GM18526 (cell line): ENCODE measurements around the gene MYO10.

Experiments used
- POLR2A ChIP-seq: IDR thresholded peaks from 3 replicates; pipeline ENCODE4 v1.6.1; 2011; ENCODE audit not compliant: insufficient read length; ENCODE audit errors: extremely low read depth

Gene MYO10

GRCh38 chr5:16952968-16953671 is 17.0 kb upstream of the MYO10 start:
- no peak for TF ChIP-seq POLR2A

- no peak for TF ChIP-seq POLR2A
Measured at GRCh38 chr5:16946725-16947124, 10.6 kb upstream of the MYO10 start.

DNA sequence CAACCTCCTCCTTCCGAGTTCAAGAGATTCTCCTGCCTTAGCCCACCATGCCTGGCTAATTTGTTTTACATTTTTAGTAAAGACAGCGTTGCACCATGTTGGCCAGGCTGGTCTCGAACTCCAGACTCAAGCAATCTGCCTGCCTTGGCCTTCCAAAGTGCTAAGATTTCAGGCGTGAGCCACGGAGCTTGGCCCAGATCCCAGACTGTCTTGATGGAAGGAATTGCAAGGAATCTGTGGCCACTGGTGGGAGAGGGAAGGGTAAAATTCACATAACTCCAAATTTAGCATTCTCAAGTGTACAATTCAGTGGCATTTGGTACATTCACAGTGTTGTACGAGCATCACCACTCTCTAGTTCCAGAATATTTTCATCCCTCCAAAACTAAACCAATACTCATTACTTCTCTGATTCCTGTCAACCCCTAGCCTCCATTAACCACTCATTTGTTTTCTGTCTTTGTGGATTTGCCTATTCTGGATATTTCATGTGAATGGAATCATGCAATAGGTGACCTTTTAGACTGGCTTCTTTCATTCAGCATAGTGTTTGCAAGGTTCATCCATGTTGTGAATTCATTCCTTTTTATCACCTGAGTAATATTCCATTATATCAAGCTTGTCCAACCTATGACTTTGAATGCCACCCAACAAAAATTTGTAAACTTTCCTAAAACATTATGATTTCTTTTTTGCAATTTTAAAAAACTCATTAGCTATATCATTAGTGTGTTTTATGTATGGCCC is 8.9 kb upstream of the MYO10 start:
- no peak for TF ChIP-seq POLR2A

DNA sequence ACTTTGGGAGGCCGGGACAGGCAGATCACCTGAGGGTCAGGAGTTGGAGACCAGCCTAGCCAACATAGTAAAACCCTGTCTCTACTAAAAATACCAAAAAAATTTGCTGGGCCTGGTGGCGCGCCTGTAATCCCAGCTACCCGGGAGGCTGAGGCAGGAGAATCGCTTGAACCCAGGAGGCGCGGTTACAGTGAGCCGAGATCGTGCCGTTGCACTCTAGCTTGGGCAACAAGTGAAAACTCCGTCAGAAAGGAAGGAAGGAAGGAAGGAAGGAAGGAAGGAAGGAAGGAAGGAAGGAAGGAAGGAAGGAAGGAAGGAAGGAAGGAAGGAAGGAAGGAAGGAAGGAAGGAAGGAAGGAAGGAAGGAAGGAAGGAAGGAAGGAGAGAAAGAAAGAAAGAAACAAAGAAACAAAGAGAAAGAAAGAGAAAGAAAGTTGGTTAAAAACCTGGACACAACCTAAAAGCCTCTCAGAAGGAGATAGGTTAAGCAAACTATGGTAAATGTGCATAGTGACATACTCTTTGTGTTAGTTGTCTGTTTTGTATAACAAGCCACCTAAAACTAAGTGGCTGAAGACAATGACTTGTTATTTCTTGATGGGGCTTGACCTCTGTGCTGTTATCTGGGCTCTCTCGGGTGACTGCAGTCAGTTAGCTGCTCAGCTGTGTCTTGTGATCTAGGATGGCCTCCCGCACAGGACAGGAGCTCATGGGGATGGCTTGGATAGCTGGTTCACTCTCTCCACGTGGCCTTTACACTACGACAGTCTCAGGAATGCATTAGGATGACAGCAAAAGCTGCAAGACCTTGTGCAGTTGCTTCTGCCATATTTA is 8.0 kb upstream of the MYO10 start:
- TF ChIP-seq POLR2A = no peak

- TF ChIP-seq POLR2A = no peak
Measured at GRCh38 chr5:16937503-16938161, 1.5 kb upstream of the MYO10 start.

DNA sequence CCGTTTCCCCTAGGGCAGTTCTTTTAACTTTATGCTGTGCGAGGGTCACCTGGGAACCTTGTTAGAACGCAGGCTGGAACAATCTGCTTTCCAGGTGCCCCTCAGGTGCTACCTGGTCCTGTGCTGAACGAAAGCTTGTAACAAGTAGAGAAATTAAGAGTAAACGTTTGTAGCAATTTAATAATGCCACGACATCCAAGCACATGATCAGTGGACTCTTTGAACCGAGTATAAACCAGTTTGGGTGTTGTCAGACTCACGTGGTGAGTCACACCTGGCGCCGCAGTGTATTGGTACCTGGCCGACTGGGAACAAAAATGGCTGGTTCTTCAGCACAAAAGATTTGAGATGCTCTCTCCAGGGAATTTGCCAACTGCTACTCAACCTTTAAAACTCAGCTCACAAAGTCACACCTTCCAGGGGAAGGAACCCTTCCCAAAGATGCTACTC is 926 bp upstream of the MYO10 start:
- TF ChIP-seq POLR2A = no peak

DNA sequence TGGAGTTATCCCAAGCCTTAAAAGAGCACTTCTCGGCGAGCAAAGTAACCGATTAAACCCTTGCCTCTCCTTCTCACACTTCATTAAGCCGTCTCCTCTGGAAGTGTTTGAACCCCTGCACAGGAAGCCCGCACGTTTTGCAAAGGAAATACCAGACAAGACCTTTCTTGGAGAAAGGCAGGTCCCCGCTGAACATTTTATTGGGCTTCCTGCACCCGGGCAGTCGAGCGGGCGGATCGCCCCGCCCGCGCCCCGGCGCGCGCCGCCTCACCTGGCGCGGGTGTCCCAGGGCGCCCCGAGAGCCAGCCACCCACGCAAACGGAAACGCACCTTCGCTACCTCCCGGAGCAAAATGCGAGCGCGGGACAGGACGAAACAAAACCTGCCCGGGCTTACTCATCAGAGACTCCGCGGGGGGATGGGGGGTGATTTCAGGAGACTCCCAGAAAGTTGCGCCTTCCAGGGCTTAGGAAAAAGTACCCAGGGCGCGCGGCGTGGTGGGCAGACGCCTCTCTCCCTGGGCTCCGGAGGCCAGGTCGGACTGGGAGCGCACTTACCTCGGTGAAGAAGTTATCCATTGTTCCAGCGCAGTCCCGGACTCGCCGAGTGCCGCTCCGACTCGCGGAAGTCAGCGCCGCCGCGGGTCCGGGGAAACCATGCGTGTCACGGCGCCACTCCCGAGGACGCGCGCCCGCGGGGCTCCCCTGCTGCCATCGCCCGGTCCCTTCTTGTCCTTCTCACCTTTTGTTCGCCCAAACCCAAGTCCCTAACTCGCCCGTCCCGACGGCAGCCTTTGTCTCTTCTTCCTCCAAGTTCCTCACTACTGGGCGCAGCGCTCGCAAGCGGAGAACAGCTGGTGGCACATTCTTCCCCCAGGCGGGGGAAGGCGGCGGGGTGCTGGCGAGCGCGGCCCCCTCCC is 598 bp downstream of the MYO10 start:
- TF ChIP-seq POLR2A = no peak

- no peak for TF ChIP-seq POLR2A
Measured at GRCh38 chr5:16934677-16935153, 1.4 kb downstream of the MYO10 start.

DNA sequence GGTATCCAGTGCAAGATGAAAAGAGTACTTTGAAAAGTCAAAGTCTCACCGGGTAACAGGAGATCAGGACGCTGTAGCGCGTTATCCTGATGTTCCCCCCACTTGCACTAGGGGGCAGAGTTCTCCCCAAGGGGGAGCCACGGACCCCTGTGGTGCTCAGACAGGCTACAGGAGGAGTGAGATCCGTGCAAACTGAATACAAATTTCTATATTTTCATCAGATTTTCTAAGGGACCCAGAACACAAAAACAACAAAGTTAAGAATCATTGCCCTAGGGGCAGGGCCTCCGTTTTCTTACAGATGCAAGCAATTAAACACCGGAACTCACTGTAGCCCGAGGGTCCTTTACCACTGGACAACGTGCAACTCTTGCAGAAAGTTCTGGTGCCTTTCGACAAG is 2.0 kb downstream of the MYO10 start:
- TF ChIP-seq POLR2A = no peak

- TF ChIP-seq POLR2A = no peak
Measured at GRCh38 chr5:16933337-16933736, 2.8 kb downstream of the MYO10 start.

GRCh38 chr5:16932401-16932800 is 3.7 kb downstream of the MYO10 start:
- TF ChIP-seq POLR2A = no peak

- no peak for TF ChIP-seq POLR2A
Measured at GRCh38 chr5:16931334-16932110, 4.6 kb downstream of the MYO10 start.

GRCh38 chr5:16930496-16930895 is 5.6 kb downstream of the MYO10 start:
- TF ChIP-seq POLR2A = no peak

- TF ChIP-seq POLR2A = no peak
Measured at GRCh38 chr5:16929831-16930230, 6.3 kb downstream of the MYO10 start.

DNA sequence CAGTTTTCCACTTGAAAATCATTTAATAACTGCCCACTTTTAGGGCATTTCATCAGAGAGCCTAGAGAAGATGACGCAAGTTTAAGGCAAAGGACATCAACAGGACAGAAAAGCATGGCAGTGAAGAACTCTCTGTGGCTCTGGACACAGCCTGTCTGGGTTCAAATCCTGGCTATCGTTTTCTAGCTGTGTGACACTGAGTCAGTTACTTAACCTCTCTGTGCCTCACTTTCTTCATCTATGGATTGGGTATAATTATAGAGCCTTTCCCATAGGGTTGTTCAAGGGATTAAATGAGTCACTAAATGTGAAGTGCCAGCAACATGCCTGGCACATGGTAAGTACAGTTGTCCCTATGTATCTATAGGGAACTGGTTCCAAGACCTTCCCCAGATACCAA is 6.7 kb downstream of the MYO10 start:
- TF ChIP-seq POLR2A = no peak
